Sigmoid colon (tissue), 7 donors: ENCODE results near the gene LITAF. TPM values are rescaled to one million over a fixed set of nuclear protein-coding genes. Genes with fewer than 3 reads are reported as not detected.
"Not testable (repeated sequence)": the region's sequence is repeated elsewhere in the genome, so short reads cannot be mapped to it uniquely, and the experiment has no call there.

ENCODE experiments used
- DNase-seq: peaks from one replicate; pipeline ENCODE4 v3.0.0-alpha.2; 2019
- H3K27ac ChIP-seq, 4 donors: fragments of 200-600 bp; sonication (generic); one replicate each; pipeline ENCODE4 v1.5.1; 2016 to 2019; ENCODE audit warnings: mild to moderate bottlenecking in 1 of 4
- H3K27me3 ChIP-seq, 3 donors: fragments of 200-600 bp; sonication (generic); one replicate each; pipeline ENCODE4 v1.5.1; 2019; ENCODE audit warnings: mild to moderate bottlenecking in 1 of 3
- H3K36me3 ChIP-seq, 4 donors: fragments of 200-600 bp; sonication (generic); one replicate each; pipeline ENCODE4 v1.5.1; 2016 to 2019
- H3K4me1 ChIP-seq, 4 donors: fragments of 200-600 bp; sonication (generic); one replicate each; pipeline ENCODE4 v1.5.1; 2017 to 2019
- H3K4me3 ChIP-seq, 4 donors: fragments of 200-600 bp; sonication (generic); one replicate each; pipeline ENCODE4 v1.5.1; 2017 to 2019; ENCODE audit warnings: mild to moderate bottlenecking in 2 of 4, moderate library complexity in 1 of 4
- H3K9me3 ChIP-seq, 4 donors: fragments of 200-600 bp in 3 of 4; sonication (generic) in 3 of 4; one replicate each; pipeline versions ENCODE4 v1.5.1 to v1.6.1; 2013 to 2019
- CTCF ChIP-seq, 4 experiments: fragments of 450-650 bp in 3 of 4; fragments of 200-600 bp in 1 of 4; IDR thresholded peaks; one replicate each; pipeline ENCODE4 v1.5.1; 2016 to 2019; ENCODE audit warnings: antibody characterized with exemption in 4 of 4, mild to moderate bottlenecking in 3 of 4, moderate library complexity in 2 of 4
- EP300 ChIP-seq, 4 donors: sonication (generic); formaldehyde crosslinking; IDR thresholded peaks; one replicate each; pipeline ENCODE4 v1.6.1; 2017; ENCODE audit warnings: antibody characterized with exemption in 4 of 4
- POLR2A ChIP-seq, 2 donors: fragments of 450-650 bp; IDR thresholded peaks; one replicate each; pipeline ENCODE4 v1.6.1; 2016; ENCODE audit warnings: antibody characterized with exemption in 2 of 2, mild to moderate bottlenecking in 2 of 2, moderate library complexity in 2 of 2
- POLR2AphosphoS5 ChIP-seq, 4 donors: sonication (generic); formaldehyde crosslinking; IDR thresholded peaks; one replicate each; pipeline ENCODE4 v1.6.1; 2017; ENCODE audit warnings: antibody characterized with exemption in 4 of 4
- WGBS, 2 donors: extraction: QIAGEN DNeasy Blood & Tissue Kit; methylation state at CpG; one replicate each; pipeline ENCODE4 v1.1.7; 2013; 5-methylcytosine and 5-hydroxymethylcytosine counted together
- intact Hi-C: fragments of 100-400 bp; cut with DNase I; formaldehyde crosslinking; loops from one replicate; pipeline ENCODE4 v1.15.1; 2023
- polyA plus RNA-seq, 3 donors: library from polyadenylated mRNA; stranded (reverse); fragments of 200-250 nt; gene quantifications; one replicate each; pipeline ENCODE4 v1.2.3, GENCODE V29; 2013
- total RNA-seq, 4 donors: library from RNA; depleted of rRNA; stranded (reverse); fragments of >200 nt; gene quantifications; one replicate each; pipeline ENCODE4 v1.1.0, GENCODE V29; 2016
- donor health status: healthy with polysubstance abuse.
- donor health status: Bipolar disorder and iron deficiency.
- donor health status: healthy.

The LITAF gene
- total and polyA plus RNA-seq, 7 donors = 20.6 to 307 (median 55.1) TPM

GRCh38 chr16:11605564-11605886 is 18.8 kb upstream of the LITAF start:
- H3K4me3 ChIP-seq = no peak overlapping the region
- no peaks in the 10 kb centered on the region for H3K36me3 ChIP-seq
- H3K9me3 ChIP-seq = no peaks in the 10 kb centered on the region
- intact Hi-C loops = no loop called here
- TF ChIP-seq POLR2A (IDR thresholded peaks at IDR 0.05) = no peak
- TF ChIP-seq POLR2AphosphoS5 (IDR thresholded peaks at IDR 0.05) = no peak
- TF ChIP-seq EP300 (IDR thresholded peaks at IDR 0.05) = no peak
- no peak for TF ChIP-seq CTCF (IDR thresholded peaks at IDR 0.05)
- no peak for DNase-seq
- WGBS, 2 donors = 90 to 95% methylated on average over 8 of the region's 8 CpGs
- H3K27me3 ChIP-seq = peaks cover 0 to 14% (median 8%) of the 10 kb centered on the region in 3 donors
- peak overlapping the region; percentile 57 to 64 (median 60) for H3K27ac ChIP-seq
- peaks cover 0 to 8% (median 0%) of the 10 kb centered on the region in 4 donors for H3K4me1 ChIP-seq

GRCh38 chr16:11604783-11605563 is 18.3 kb upstream of the LITAF start:
- H3K36me3 ChIP-seq = no peaks in the 10 kb centered on the region
- H3K9me3 ChIP-seq = no peaks in the 10 kb centered on the region
- H3K27me3 ChIP-seq = peaks cover 0 to 13% (median 8%) of the 10 kb centered on the region in 3 donors
- TF ChIP-seq CTCF (IDR thresholded peaks at IDR 0.05) = no peak
- TF ChIP-seq EP300 (IDR thresholded peaks at IDR 0.05) = peak in 2 of 4 donors; percentile 42 to 65
- TF ChIP-seq POLR2A (IDR thresholded peaks at IDR 0.05) = no peak
- TF ChIP-seq POLR2AphosphoS5 (IDR thresholded peaks at IDR 0.05) = peak; percentile 30 to 84 (median 70)
- H3K27ac ChIP-seq = peak overlapping the region; percentile 57 to 64 (median 60)
- peak; percentile 88 for DNase-seq
- intact Hi-C loops = no loop called here
- WGBS, 2 donors = 50 to 67% methylated on average over 21 of the region's 21 CpGs
- H3K4me3 ChIP-seq = no peak overlapping the region
- H3K4me1 ChIP-seq = peaks cover 0 to 8% (median 0%) of the 10 kb centered on the region in 4 donors

- H3K4me1 ChIP-seq, intact Hi-C loops, DNase-seq, H3K36me3 ChIP-seq, H3K4me3 ChIP-seq, H3K9me3 ChIP-seq: not testable (repeated sequence)
- H3K27me3 ChIP-seq = peaks cover 0 to 13% (median 8%) of the 10 kb centered on the region in 3 donors
- WGBS, 2 donors = 82 to 89% methylated on average over 4 of the region's 4 CpGs
- H3K27ac ChIP-seq = peak overlapping the region in 3 of 4 donors; percentile 57 to 64 (median 59)
Measured at GRCh38 chr16:11604296-11604695, 17.6 kb upstream of the LITAF start.

- Histone ChIP-seq H3K9me3 (no peaks in the 10 kb centered on the region), H3K36me3 (no peaks in the 10 kb centered on the region), H3K27ac (peak overlapping the region in 3 of 4 donors; percentile 57 to 64 (median 59)), H3K27me3 (peaks cover 0 to 13% (median 8%) of the 10 kb centered on the region in 3 donors), H3K4me1 (peaks cover 0 to 8% (median 0%) of the 10 kb centered on the region in 4 donors), H3K4me3 (no peak overlapping the region)
- TF ChIP-seq CTCF (IDR thresholded peaks at IDR 0.05) (no peak), POLR2AphosphoS5 (IDR thresholded peaks at IDR 0.05) (peak in 1 of 4 donors; percentile 7)
- DNase-seq = no peak
- 67 to 76% methylated on average over 12 of the region's 12 CpGs for WGBS, 2 donors
- intact Hi-C loops = no loop called here
Measured at GRCh38 chr16:11603331-11603750, 16.6 kb upstream of the LITAF start.

GRCh38 chr16:11602321-11602720 is 15.6 kb upstream of the LITAF start:
- intact Hi-C loops = no loop called here

More at GRCh38 chr16:11602321-11602720, 15.6 kb upstream of the LITAF start:
- 39 to 68% methylated on average over 7 of the region's 7 CpGs for WGBS, 2 donors
- Histone ChIP-seq H3K9me3 (no peaks in the 10 kb centered on the region), H3K27ac (no peak overlapping the region), H3K4me3 (no peak overlapping the region), H3K4me1 (peaks cover 0 to 8% (median 4%) of the 10 kb centered on the region in 4 donors), H3K27me3 (peaks cover 0 to 13% (median 8%) of the 10 kb centered on the region in 3 donors), H3K36me3 (no peaks in the 10 kb centered on the region)
- no peak for TF ChIP-seq CTCF (IDR thresholded peaks at IDR 0.05)
- no peak for TF ChIP-seq POLR2A (IDR thresholded peaks at IDR 0.05)
- TF ChIP-seq POLR2AphosphoS5 (IDR thresholded peaks at IDR 0.05) = no peak
- TF ChIP-seq EP300 (IDR thresholded peaks at IDR 0.05) = no peak
- no peak for DNase-seq
